ENCODE results near the gene CUTC. TPM values are rescaled to one million over a fixed set of nuclear protein-coding genes. Genes with fewer than 3 reads are reported as not detected.

The CUTC gene
- total RNA-seq, 4 donors from 2014 or later: 13.4 to 21.6 (median 20.8) TPM

GRCh38 chr10:99796928-99797327 lies 64.9 kb downstream of the CUTC start:
- DNase-seq (ENCODE audit: low spot score in 2 of 2): no peak
- TF ChIP-seq CTCF (IDR thresholded peaks at IDR 0.05) (no peak), POLR2A (IDR thresholded peaks at IDR 0.05) (no peak)
- H3K4me3 ChIP-seq (ENCODE audit: low read depth, poor library complexity, severe bottlenecking): no peak overlapping the region
- 94 to 97% methylated on average over 6 of the region's 6 CpGs for whole genome bisulfite sequencing, 2 donors
- intact Hi-C loops (cut with DNase I; ENCODE audit: low total_unique reads): no loop called here

DNA sequence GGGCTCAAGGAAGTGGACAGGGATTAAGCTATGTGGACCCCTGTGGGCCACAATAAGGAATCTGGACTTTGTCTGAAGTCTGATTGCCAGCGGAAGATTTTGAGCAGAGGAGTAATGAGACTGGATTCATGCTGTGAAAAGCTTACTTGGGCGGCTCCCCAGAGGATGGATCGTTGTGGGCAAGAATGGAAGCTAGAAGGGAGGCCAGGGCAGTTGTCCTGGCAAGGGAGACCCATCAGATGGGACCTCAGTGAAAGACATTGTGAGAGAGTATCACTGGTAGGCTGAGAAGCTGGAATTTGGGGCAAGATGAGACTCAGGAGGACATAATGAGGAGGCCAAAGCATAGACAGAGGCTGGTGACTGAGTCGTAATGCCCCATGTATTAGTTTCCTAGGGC lies 66.0 kb downstream of the CUTC start:
- no peak for TF ChIP-seq CTCF (IDR thresholded peaks at IDR 0.05)
- TF ChIP-seq POLR2A (IDR thresholded peaks at IDR 0.05): no peak
- no peak overlapping the region for H3K4me3 ChIP-seq (ENCODE audit: low read depth, poor library complexity, severe bottlenecking)
- 92 to 96% methylated on average over 4 of the region's 4 CpGs for WGBS, 2 donors
- DNase-seq (ENCODE audit: low spot score in 2 of 2): no peak
- intact Hi-C loops (cut with DNase I; ENCODE audit: low total_unique reads): no loop called here

- TF ChIP-seq POLR2A (IDR thresholded peaks at IDR 0.05) (no peak), CTCF (IDR thresholded peaks at IDR 0.05) (no peak)
- DNase-seq (ENCODE audit: low spot score in 2 of 2): no peak
- H3K4me3 ChIP-seq (ENCODE audit: low read depth, poor library complexity, severe bottlenecking): no peak overlapping the region
- intact Hi-C loops (cut with DNase I; ENCODE audit: low total_unique reads): no loop called here
- 88 to 97% methylated on average over 3 of the region's 3 CpGs for WGBS, 2 donors
Observed at GRCh38 chr10:99798920-99799319, 66.9 kb downstream of the CUTC start.

GRCh38 chr10:99799613-99800012 lies 67.6 kb downstream of the CUTC start:
- no peak overlapping the region for H3K4me3 ChIP-seq (ENCODE audit: low read depth, poor library complexity, severe bottlenecking)
- intact Hi-C loops (cut with DNase I; ENCODE audit: low total_unique reads): no loop called here
- 86 to 94% methylated on average over 4 of the region's 4 CpGs for WGBS, 2 donors
- TF ChIP-seq CTCF (IDR thresholded peaks at IDR 0.05) (no peak), POLR2A (IDR thresholded peaks at IDR 0.05) (no peak)
- DNase-seq (ENCODE audit: low spot score in 2 of 2): no peak

GRCh38 chr10:99804471-99804870 lies 72.4 kb downstream of the CUTC start:
- H3K4me3 ChIP-seq (ENCODE audit: low read depth, poor library complexity, severe bottlenecking): no peak overlapping the region
- 94 to 99% methylated on average over 3 of the region's 3 CpGs for WGBS, 2 donors
- intact Hi-C loops (cut with DNase I; ENCODE audit: low total_unique reads): no loop called here
- no peak for DNase-seq (ENCODE audit: low spot score in 2 of 2)
- no peak for TF ChIP-seq POLR2A (IDR thresholded peaks at IDR 0.05)
- TF ChIP-seq CTCF (IDR thresholded peaks at IDR 0.05): no peak

- intact Hi-C loops (cut with DNase I; ENCODE audit: low total_unique reads): no loop called here
- H3K4me3 ChIP-seq (ENCODE audit: low read depth, poor library complexity, severe bottlenecking): no peak overlapping the region
- 86 to 91% methylated on average over 5 of the region's 5 CpGs for WGBS, 2 donors
- TF ChIP-seq CTCF (IDR thresholded peaks at IDR 0.05): no peak
- no peak for TF ChIP-seq POLR2A (IDR thresholded peaks at IDR 0.05)
- no peak for DNase-seq (ENCODE audit: low spot score in 2 of 2)
Observed at GRCh38 chr10:99805190-99805589, 73.2 kb downstream of the CUTC start.

All from lower leg skin (tissue), 4 donors.